Measurements from ENCODE around the gene ERCC6L2.

Gene ERCC6L2

GRCh38 chr9:95930277-95930676 is 54.8 kb downstream of the ERCC6L2 start:
- no peak for DNase-seq

- no peak for DNase-seq
These were observed 60.5 kb downstream of the ERCC6L2 start for GRCh38 chr9:95935861-95936578.

- no peak for DNase-seq
These were observed 61.1 kb downstream of the ERCC6L2 start for GRCh38 chr9:95936579-95937075.

- no peak for DNase-seq
These were observed 61.6 kb downstream of the ERCC6L2 start for GRCh38 chr9:95937131-95937530.

- DNase-seq = no peak
These were observed 63.2 kb downstream of the ERCC6L2 start for GRCh38 chr9:95938724-95939123.

GRCh38 chr9:95939472-95939871 is 64.0 kb downstream of the ERCC6L2 start:
- no peak for DNase-seq

GRCh38 chr9:95940265-95940664 is 64.8 kb downstream of the ERCC6L2 start:
- no peak for DNase-seq

- DNase-seq = no peak
These were observed 66.5 kb downstream of the ERCC6L2 start for GRCh38 chr9:95942016-95942415.

GRCh38 chr9:95947118-95947517 is 71.6 kb downstream of the ERCC6L2 start:
- DNase-seq = no peak

- no peak for DNase-seq
These were observed 77.0 kb downstream of the ERCC6L2 start for GRCh38 chr9:95952471-95952870.

- DNase-seq = no peak
These were observed 78.5 kb downstream of the ERCC6L2 start for GRCh38 chr9:95953986-95954385.

GRCh38 chr9:95954940-95955339 is 79.4 kb downstream of the ERCC6L2 start:
- no peak for DNase-seq

- no peak for DNase-seq
These were observed 87.4 kb downstream of the ERCC6L2 start for GRCh38 chr9:95962936-95963335.

GRCh38 chr9:95963659-95964058 is 88.2 kb downstream of the ERCC6L2 start:
- no peak for DNase-seq

GRCh38 chr9:95966306-95966705 is 90.8 kb downstream of the ERCC6L2 start:
- DNase-seq = no peak

GRCh38 chr9:95970317-95970716 is 94.8 kb downstream of the ERCC6L2 start:
- DNase-seq = no peak

- no peak for DNase-seq
These were observed 96.3 kb downstream of the ERCC6L2 start for GRCh38 chr9:95971815-95972214.

GRCh38 chr9:95974389-95974788 is 98.9 kb downstream of the ERCC6L2 start:
- DNase-seq = no peak

GRCh38 chr9:95977371-95977770 is 101.9 kb downstream of the ERCC6L2 start:
- no peak for DNase-seq

GRCh38 chr9:95978106-95978505 is 102.6 kb downstream of the ERCC6L2 start:
- no peak for DNase-seq

GRCh38 chr9:95979446-95979845 is 104.0 kb downstream of the ERCC6L2 start:
- no peak for DNase-seq

- DNase-seq = peak; percentile 73 to 88
These were observed 105.0 kb downstream of the ERCC6L2 start for GRCh38 chr9:95980262-95981125.

- DNase-seq = no peak
These were observed 106.4 kb downstream of the ERCC6L2 start for GRCh38 chr9:95981761-95982390.

Data from inflammatory macrophage treated with lipopolysaccharide for 1 hour (primary cell).